ENCODE data around the gene NAPSA.

DNA sequence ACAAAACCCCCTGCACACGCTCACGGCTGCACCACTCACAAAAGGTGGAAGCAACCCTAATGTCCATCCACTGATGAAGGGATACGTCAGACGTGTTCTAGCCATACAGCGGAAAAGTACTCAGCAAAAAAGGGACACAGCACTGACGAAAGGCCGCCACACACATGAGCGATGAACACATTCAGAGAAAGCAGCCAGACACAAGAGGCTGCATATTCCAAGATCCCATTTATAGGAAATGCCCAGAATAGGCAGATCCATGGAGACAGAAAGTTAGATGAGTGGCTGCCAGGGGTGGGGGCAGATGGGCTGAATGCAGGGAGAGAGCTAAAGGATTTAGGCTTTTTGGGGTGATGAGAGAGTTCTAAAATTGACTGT, 22.4 kb upstream of the NAPSA start:
- TF ChIP-seq POLR2AphosphoS5 (IDR thresholded peaks at IDR 0.05; ENCODE audit: low read depth, low read length), result no peak
- TF ChIP-seq POLR2A (IDR thresholded peaks at IDR 0.05; ENCODE audit: low read depth, low read length), result no peak
- TF ChIP-seq TAF1 (IDR thresholded peaks at IDR 0.05; ENCODE audit: low read depth, low read length), result no peak
